ENCODE data around the gene FRAS1. TPM values are rescaled to one million over a fixed set of nuclear protein-coding genes. Genes with fewer than 3 reads are reported as not detected.

Gene FRAS1
- total RNA-seq, 4 donors from 2014 or later, result 1.0 to 32.5 (median 3.3) TPM

DNA sequence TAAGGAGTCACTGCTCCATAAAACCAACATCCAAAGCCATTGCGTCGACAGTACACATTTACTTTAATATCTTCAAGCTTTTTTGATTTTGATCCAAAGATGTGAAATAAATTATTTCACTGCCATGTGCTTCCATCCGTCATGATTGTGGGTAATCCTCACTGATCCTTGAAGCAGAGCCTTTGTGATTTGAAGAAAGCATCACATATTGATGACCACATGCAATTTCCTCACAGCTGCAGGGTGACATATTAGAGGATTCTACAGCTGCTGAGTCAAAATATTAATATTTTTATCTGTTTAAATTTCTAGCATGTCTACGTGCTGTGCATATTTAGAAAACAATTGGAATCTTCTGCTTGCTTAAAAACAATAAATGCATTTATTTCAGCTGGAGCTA lies 297.7 kb downstream of the FRAS1 start:
- H3K36me3 ChIP-seq, result no peaks in the 10 kb centered on the region
- H3K27ac ChIP-seq, result no peak overlapping the region
- TF ChIP-seq POLR2A (IDR thresholded peaks at IDR 0.05), result no peak
- TF ChIP-seq, protein P1, sequence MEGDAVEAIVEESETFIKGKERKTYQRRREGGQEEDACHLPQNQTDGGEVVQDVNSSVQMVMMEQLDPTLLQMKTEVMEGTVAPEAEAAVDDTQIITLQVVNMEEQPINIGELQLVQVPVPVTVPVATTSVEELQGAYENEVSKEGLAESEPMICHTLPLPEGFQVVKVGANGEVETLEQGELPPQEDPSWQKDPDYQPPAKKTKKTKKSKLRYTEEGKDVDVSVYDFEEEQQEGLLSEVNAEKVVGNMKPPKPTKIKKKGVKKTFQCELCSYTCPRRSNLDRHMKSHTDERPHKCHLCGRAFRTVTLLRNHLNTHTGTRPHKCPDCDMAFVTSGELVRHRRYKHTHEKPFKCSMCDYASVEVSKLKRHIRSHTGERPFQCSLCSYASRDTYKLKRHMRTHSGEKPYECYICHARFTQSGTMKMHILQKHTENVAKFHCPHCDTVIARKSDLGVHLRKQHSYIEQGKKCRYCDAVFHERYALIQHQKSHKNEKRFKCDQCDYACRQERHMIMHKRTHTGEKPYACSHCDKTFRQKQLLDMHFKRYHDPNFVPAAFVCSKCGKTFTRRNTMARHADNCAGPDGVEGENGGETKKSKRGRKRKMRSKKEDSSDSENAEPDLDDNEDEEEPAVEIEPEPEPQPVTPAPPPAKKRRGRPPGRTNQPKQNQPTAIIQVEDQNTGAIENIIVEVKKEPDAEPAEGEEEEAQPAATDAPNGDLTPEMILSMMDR (IDR thresholded peaks at IDR 0.05), result no peak

DNA sequence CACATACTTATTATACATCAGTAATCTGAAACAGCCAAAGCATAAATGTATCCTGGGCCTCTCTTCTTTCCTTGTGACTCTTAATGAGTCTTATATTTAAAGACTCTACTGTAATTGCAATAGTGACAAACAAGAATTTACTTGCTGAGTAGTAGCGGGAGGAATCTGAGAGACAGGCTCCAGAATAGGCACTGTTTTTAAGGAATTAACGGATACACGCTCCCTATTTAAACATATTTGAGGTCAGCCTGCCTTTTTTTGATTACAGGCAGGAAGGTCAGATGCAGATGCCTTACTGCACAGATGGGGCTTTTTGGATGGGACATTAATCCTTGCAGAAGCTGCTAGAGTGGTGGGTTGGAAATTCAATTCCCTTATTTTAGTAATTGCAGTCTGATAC lies 298.2 kb downstream of the FRAS1 start:
- no peak for TF ChIP-seq POLR2A (IDR thresholded peaks at IDR 0.05)
- TF ChIP-seq, protein P1 (IDR thresholded peaks at IDR 0.05), result no peak
- no peaks in the 10 kb centered on the region for H3K27me3 ChIP-seq
- no peak overlapping the region for H3K27ac ChIP-seq
- H3K4me3 ChIP-seq, result no peak overlapping the region
- H3K4me1 ChIP-seq, result no peaks in the 10 kb centered on the region
- intact Hi-C loops (cut with DNase I; ENCODE audit: low total_unique reads), result no loop called here
- no peak for DNase-seq
- no peaks in the 10 kb centered on the region for H3K36me3 ChIP-seq
- no peaks in the 10 kb centered on the region for H3K9me3 ChIP-seq

More for the DNA sequence above, 297.7 kb downstream of the FRAS1 start:
- H3K9me3 ChIP-seq, result no peaks in the 10 kb centered on the region
- no peaks in the 10 kb centered on the region for H3K27me3 ChIP-seq
- intact Hi-C loops (cut with DNase I; ENCODE audit: low total_unique reads), result no loop called here
- no peaks in the 10 kb centered on the region for H3K4me1 ChIP-seq
- H3K4me3 ChIP-seq, result no peak overlapping the region
- no peak for DNase-seq

DNA sequence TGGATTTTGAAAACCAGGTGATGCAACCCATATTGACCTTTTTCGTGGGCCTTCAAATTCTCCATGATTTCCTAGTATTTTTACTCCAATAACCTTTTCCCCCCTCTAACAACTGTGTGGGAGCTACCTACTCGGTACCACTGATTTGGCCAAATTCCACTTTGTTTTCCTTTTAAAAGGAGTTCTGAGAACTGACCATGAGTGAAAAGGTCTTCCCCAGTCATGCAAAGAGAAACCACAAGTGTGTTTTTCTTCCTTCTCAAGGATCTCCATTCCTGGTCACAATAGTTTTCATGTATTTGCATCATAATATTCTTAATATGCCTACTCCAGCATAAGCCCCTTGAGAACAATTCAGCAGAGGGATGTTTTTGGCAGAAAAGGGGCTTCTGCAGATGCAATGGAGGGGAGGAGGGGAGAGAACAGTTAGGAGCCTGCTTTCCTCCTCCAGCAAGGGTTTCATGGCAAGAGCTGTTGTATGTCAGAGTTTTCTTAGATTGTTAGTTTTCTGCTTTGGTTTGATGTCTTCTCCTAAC lies 299.2 kb downstream of the FRAS1 start:
- Histone ChIP-seq H3K4me3 (no peak overlapping the region), H3K4me1 (no peaks in the 10 kb centered on the region), H3K36me3 (no peaks in the 10 kb centered on the region), H3K9me3 (no peaks in the 10 kb centered on the region), H3K27ac (no peak overlapping the region), H3K27me3 (no peaks in the 10 kb centered on the region)
- intact Hi-C loops (cut with DNase I; ENCODE audit: low total_unique reads), result no loop called here
- no peak for TF ChIP-seq POLR2A (IDR thresholded peaks at IDR 0.05)
- TF ChIP-seq, protein P1 (IDR thresholded peaks at IDR 0.05), result no peak
- no peak for DNase-seq

DNA sequence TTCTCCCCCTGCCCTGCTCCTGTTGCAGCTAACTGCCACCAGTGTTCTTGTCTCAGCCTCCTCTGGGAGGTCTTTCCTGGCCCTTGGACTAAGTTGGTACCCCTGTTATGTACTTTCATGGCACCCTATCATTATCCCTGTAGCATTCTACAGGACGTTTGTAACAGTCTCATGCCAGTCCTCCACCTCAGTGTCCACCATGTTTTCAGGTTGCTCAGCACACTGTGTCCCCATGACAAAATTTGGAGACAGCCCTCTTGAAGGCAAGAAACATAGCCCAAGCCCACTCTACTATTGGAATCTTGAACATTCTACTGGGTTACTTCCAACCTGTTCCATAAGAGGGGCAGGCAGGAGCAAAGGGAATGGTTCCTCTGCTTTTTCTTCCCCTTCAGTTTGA lies 300.0 kb downstream of the FRAS1 start:
- H3K4me1 ChIP-seq, result no peaks in the 10 kb centered on the region
- no peaks in the 10 kb centered on the region for H3K36me3 ChIP-seq
- no peak overlapping the region for H3K4me3 ChIP-seq
- H3K27ac ChIP-seq, result no peak overlapping the region
- no peak for DNase-seq
- TF ChIP-seq, protein P1 (IDR thresholded peaks at IDR 0.05), result no peak
- no peak for TF ChIP-seq POLR2A (IDR thresholded peaks at IDR 0.05)
- intact Hi-C loops (cut with DNase I; ENCODE audit: low total_unique reads), result no loop called here
- no peaks in the 10 kb centered on the region for H3K9me3 ChIP-seq
- no peaks in the 10 kb centered on the region for H3K27me3 ChIP-seq

DNA sequence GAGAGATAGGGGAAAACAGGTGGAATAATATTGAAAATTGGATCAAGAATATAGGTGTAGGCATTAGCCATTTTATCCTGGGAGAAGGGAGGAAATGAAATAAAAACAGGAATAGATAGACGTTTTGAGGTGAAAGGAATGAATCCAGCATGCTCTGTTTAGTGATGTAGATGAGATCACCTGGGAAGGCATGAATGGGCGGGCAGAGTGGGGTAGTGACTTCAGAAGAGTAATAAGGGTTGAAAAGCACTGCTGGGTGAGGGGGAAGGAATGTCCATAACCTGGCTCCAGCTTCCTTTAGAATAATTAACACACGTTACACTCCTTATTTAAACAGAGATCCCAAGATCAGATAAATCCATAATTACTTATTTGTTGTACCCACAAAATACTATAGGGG lies 303.3 kb downstream of the FRAS1 start:
- no peaks in the 10 kb centered on the region for H3K36me3 ChIP-seq
- H3K27ac ChIP-seq, result no peak overlapping the region
- no peak for TF ChIP-seq POLR2A (IDR thresholded peaks at IDR 0.05)
- TF ChIP-seq, protein P1 (IDR thresholded peaks at IDR 0.05), result no peak
- H3K9me3 ChIP-seq, result no peaks in the 10 kb centered on the region
- H3K4me1 ChIP-seq, result no peaks in the 10 kb centered on the region
- DNase-seq, result no peak
- no peak overlapping the region for H3K4me3 ChIP-seq
- intact Hi-C loops (cut with DNase I; ENCODE audit: low total_unique reads), result no loop called here
- H3K27me3 ChIP-seq, result no peaks in the 10 kb centered on the region

Measured in uterus (tissue), 4 donors.